WTC11 (cell line): Measurements from ENCODE around the gene COPE. TPM values are rescaled to one million over a fixed set of nuclear protein-coding genes. Genes with fewer than 3 reads are reported as not detected.

ENCODE experiments used
- ATAC-seq: fragments of 200-7000 bp; cut with Tn5 transposase; 2 replicates; pipeline ENCODE4 v1.10.0; 2021; ENCODE audit warnings: mild to moderate bottlenecking, moderate library complexity
- CTCF ChIA-PET: fragments of 300-600 bp; sonication (Branson Sonifier 250); formaldehyde crosslinking; loops from one replicate; lab custom pipeline; 2021; ENCODE audit warnings: antibody characterized with exemption; lab: Charles Lee
- POLR2A ChIA-PET: fragments of 350-600 bp; sonication (Branson Sonifier 250); formaldehyde crosslinking; loops from one replicate; lab custom pipeline; 2021; ENCODE audit warnings: antibody characterized with exemption; lab: Charles Lee
- DNase-seq: peaks from one replicate; pipeline ENCODE4 v3.0.0; 2021; ENCODE audit warnings: low spot score
- H3K27ac Mint-ChIP-seq: 2 replicates; pipeline ENCODE4 v1.8.0; 2021; ENCODE audit warnings: mixed read lengths
- H3K27me3 Mint-ChIP-seq: 2 replicates; pipeline ENCODE4 v1.8.0; 2021; ENCODE audit warnings: low read depth, mild to moderate bottlenecking, moderate library complexity, mixed read lengths
- H3K36me3 Mint-ChIP-seq: 2 replicates; pipeline ENCODE4 v1.8.0; 2021; ENCODE audit warnings: mixed read lengths
- H3K4me1 Mint-ChIP-seq: 2 replicates; pipeline ENCODE4 v1.8.0; 2022; ENCODE audit warnings: mixed read lengths
- H3K4me3 Mint-ChIP-seq: 2 replicates; pipeline ENCODE4 v1.8.0; 2021; ENCODE audit warnings: mild to moderate bottlenecking, moderate library complexity, mixed read lengths
- H3K9me3 Mint-ChIP-seq: 2 replicates; pipeline ENCODE4 v1.8.0; 2021; ENCODE audit warnings: mixed read lengths
- CBFB ChIP-seq: sonication (generic); formaldehyde crosslinking; IDR thresholded peaks from 2 replicates; pipeline ENCODE4 v1.8.1; 2022; ENCODE audit warnings: mild to moderate bottlenecking, low read depth, missing genetic modification reagents
- ESRRA ChIP-seq: sonication (generic); formaldehyde crosslinking; IDR thresholded peaks from 2 replicates; pipeline ENCODE4 v1.8.1; 2022; ENCODE audit warnings: mild to moderate bottlenecking, missing genetic modification reagents, borderline replicate concordance
- ETV6 ChIP-seq: sonication (generic); formaldehyde crosslinking; IDR thresholded peaks from 2 replicates; pipeline ENCODE4 v1.8.1; 2022; ENCODE audit warnings: mild to moderate bottlenecking, missing genetic modification reagents
- FOXJ3 ChIP-seq: sonication (generic); formaldehyde crosslinking; IDR thresholded peaks from 2 replicates; pipeline ENCODE4 v1.9.0; 2021; ENCODE audit warnings: missing genetic modification reagents, mild to moderate bottlenecking, borderline replicate concordance
- FOXP1 ChIP-seq: sonication (generic); formaldehyde crosslinking; IDR thresholded peaks from 2 replicates; pipeline ENCODE4 v1.8.0; 2022; ENCODE audit warnings: missing genetic modification reagents, mild to moderate bottlenecking, moderate library complexity, borderline replicate concordance
- GABPB1 ChIP-seq: sonication (generic); formaldehyde crosslinking; IDR thresholded peaks from 2 replicates; pipeline ENCODE4 v1.8.1; 2023; ENCODE audit warnings: mild to moderate bottlenecking, missing genetic modification reagents
- GRHL2 ChIP-seq: fragments of 250-450 bp; sonication (Bioruptor Pico); IDR thresholded peaks from 2 replicates; pipeline ENCODE4 v1.8.0; 2022; ENCODE audit warnings: mild to moderate bottlenecking, moderate library complexity; ENCODE audit not compliant: insufficient replicate concordance, severe bottlenecking
- MXD4 ChIP-seq: fragments of 250-450 bp; sonication (Bioruptor Pico); IDR thresholded peaks from 2 replicates; pipeline ENCODE4 v1.8.0; 2021; ENCODE audit warnings: mild to moderate bottlenecking, moderate library complexity, borderline replicate concordance
- NFATC4 ChIP-seq: fragments of 250-450 bp; sonication (Bioruptor Pico); IDR thresholded peaks from 2 replicates; pipeline ENCODE4 v1.9.0; 2021; ENCODE audit warnings: mild to moderate bottlenecking
- NFYB ChIP-seq: sonication (generic); formaldehyde crosslinking; conservative IDR thresholded peaks from 2 replicates; pipeline ENCODE4 v1.8.0; 2022; ENCODE audit warnings: low read depth, missing genetic modification reagents
- SOX15 ChIP-seq: fragments of 250-450 bp; sonication (Bioruptor Pico); IDR thresholded peaks from 2 replicates; pipeline ENCODE4 v1.9.0; 2021; ENCODE audit warnings: mild to moderate bottlenecking
- ZNF121 ChIP-seq: sonication (generic); formaldehyde crosslinking; IDR thresholded peaks from 2 replicates; pipeline ENCODE4 v1.8.0; 2023; ENCODE audit warnings: missing genetic modification reagents
- ZNF232 ChIP-seq: sonication (generic); formaldehyde crosslinking; IDR thresholded peaks from 2 replicates; pipeline ENCODE4 v1.8.0; 2022; ENCODE audit warnings: mild to moderate bottlenecking, missing genetic modification reagents
- ZNF423 ChIP-seq: fragments of 250-450 bp; sonication (Bioruptor Pico); IDR thresholded peaks from 2 replicates; pipeline ENCODE4 v2.1.2; 2022; ENCODE audit warnings: mild to moderate bottlenecking, moderate library complexity
- ZNF671 ChIP-seq: fragments of 250-450 bp; sonication (Bioruptor Pico); IDR thresholded peaks from 2 replicates; pipeline ENCODE4 v1.8.0; 2021; ENCODE audit warnings: mild to moderate bottlenecking
- total RNA-seq: library from RNA; stranded (reverse); gene quantifications from 3 replicates; pipeline ENCODE4 v1.2.3, GENCODE V29; 2021
- TF ChIP-seq, protein P1 (sequence below): sonication (generic); formaldehyde crosslinking; IDR thresholded peaks from 2 replicates; pipeline ENCODE4 v1.8.0; 2022; ENCODE audit warnings: mild to moderate bottlenecking, missing genetic modification reagents
- TF ChIP-seq, protein P2 (sequence below): sonication (generic); formaldehyde crosslinking; conservative IDR thresholded peaks from 2 replicates; pipeline ENCODE4 v1.8.1; 2022; ENCODE audit warnings: mild to moderate bottlenecking, missing genetic modification reagents
- TF ChIP-seq, protein P3 (sequence below): sonication (generic); formaldehyde crosslinking; IDR thresholded peaks from 2 replicates; pipeline ENCODE4 v1.8.0; 2022; ENCODE audit warnings: missing genetic modification reagents
- TF ChIP-seq, protein P4 (sequence below): fragments of 200-600 bp; IDR thresholded peaks from 2 replicates; pipeline ENCODE4 v1.8.0; 2022; ENCODE audit warnings: antibody characterized with exemption
- TF ChIP-seq, protein P5 (sequence below): fragments of 250-450 bp; sonication (Bioruptor Pico); IDR thresholded peaks from 2 replicates; pipeline ENCODE4 v2.1.2; 2022; ENCODE audit warnings: mild to moderate bottlenecking, moderate library complexity
- TF ChIP-seq, protein P6 (sequence below): sonication (generic); formaldehyde crosslinking; IDR thresholded peaks from 2 replicates; pipeline ENCODE4 v1.8.1; 2022; ENCODE audit warnings: missing genetic modification reagents, borderline replicate concordance
- TF ChIP-seq, protein P7 (sequence below): sonication (generic); formaldehyde crosslinking; IDR thresholded peaks from 2 replicates; pipeline ENCODE4 v1.8.1; 2023; ENCODE audit warnings: mild to moderate bottlenecking, missing genetic modification reagents

The COPE gene
- total RNA-seq, 1 experiment from 2014 or later, result 228 TPM

DNA sequence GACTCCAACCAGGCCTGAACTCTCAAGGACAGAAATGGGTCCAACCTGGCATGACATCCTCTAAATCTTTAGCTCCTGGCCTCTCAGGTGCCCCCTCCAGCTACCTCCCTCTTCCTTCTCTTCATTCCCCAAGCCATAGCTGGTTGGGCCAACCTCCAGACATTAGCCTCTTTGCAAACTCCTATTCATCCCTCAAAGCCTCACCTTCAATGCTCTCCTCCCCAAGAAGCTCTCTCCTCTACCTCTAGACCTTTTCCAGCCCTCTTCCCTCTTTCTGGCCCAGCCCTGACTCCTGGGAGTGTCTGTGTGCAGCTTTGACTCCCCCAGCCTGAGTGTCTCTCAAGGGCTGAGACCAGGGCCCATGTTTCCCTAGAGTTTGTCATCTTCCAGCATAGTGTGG, 27.1 kb upstream of the COPE start:
- peaks cover 10% of the 10 kb centered on the region for H3K4me1 Mint-ChIP-seq
- no peak overlapping the region for H3K4me3 Mint-ChIP-seq
- ATAC-seq (no peak), DNase-seq (no peak)
- H3K27me3 Mint-ChIP-seq, result peaks cover 26% of the 10 kb centered on the region
- TF ChIP-seq, protein P1, sequence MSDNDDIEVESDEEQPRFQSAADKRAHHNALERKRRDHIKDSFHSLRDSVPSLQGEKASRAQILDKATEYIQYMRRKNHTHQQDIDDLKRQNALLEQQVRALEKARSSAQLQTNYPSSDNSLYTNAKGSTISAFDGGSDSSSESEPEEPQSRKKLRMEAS (CRISPR knock-in tag), result no peak
- TF ChIP-seq ZNF423 (CRISPR knock-in tag) (no peak), SOX15 (CRISPR knock-in tag) (no peak), GRHL2 (no peak), MXD4 (no peak), ESRRA (no peak), ZNF671 (CRISPR knock-in tag) (no peak)
- TF ChIP-seq, protein P2, sequence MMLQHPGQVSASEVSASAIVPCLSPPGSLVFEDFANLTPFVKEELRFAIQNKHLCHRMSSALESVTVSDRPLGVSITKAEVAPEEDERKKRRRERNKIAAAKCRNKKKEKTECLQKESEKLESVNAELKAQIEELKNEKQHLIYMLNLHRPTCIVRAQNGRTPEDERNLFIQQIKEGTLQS (CRISPR knock-in tag), result no peak
- H3K27ac Mint-ChIP-seq, result no peak overlapping the region
- H3K9me3 Mint-ChIP-seq, result no peaks in the 10 kb centered on the region
- ChIA-PET POLR2A (no interaction called here), CTCF (no interaction called here)
- H3K36me3 Mint-ChIP-seq, result no peaks in the 10 kb centered on the region

DNA sequence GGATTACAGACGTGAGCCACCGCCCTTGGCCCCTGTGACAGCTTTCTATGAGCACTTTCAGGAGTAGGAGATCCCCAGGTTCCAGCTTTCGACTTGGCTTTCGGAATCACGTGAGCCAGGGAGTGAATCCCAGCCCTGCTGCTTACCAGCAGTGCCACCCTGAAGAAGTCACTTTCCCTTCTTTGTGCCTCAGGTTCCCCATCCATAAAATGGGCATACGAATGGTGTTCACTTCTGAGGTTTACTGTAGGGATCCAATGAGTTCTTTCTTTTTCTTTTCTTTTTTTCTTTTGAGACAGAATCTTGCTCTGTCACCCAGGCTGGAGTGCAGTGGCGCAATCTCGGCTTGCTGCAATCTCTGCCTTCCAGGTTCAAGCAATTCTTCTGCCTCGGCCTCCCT, 26.1 kb upstream of the COPE start:
- H3K36me3 Mint-ChIP-seq, result no peaks in the 10 kb centered on the region
- peaks cover 28% of the 10 kb centered on the region for H3K27me3 Mint-ChIP-seq
- POLR2A ChIA-PET, result no interaction called here
- no peaks in the 10 kb centered on the region for H3K9me3 Mint-ChIP-seq
- no peak for ATAC-seq
- no peak overlapping the region for H3K4me3 Mint-ChIP-seq
- no peak for DNase-seq
- CTCF ChIA-PET, result no interaction called here
- peaks cover 11% of the 10 kb centered on the region for H3K4me1 Mint-ChIP-seq
- H3K27ac Mint-ChIP-seq, result no peak overlapping the region
- TF ChIP-seq NFYB (CRISPR knock-in tag) (no peak), FOXJ3 (CRISPR knock-in tag) (no peak), ZNF121 (no peak), ZNF232 (CRISPR knock-in tag) (no peak), GABPB1 (CRISPR knock-in tag) (no peak), NFATC4 (CRISPR knock-in tag) (no peak), ZNF671 (CRISPR knock-in tag) (no peak), ETV6 (CRISPR knock-in tag) (no peak), FOXP1 (no peak), CBFB (CRISPR knock-in tag) (no peak)
- TF ChIP-seq, protein P1 (CRISPR knock-in tag), result no peak
- TF ChIP-seq, protein P3, sequence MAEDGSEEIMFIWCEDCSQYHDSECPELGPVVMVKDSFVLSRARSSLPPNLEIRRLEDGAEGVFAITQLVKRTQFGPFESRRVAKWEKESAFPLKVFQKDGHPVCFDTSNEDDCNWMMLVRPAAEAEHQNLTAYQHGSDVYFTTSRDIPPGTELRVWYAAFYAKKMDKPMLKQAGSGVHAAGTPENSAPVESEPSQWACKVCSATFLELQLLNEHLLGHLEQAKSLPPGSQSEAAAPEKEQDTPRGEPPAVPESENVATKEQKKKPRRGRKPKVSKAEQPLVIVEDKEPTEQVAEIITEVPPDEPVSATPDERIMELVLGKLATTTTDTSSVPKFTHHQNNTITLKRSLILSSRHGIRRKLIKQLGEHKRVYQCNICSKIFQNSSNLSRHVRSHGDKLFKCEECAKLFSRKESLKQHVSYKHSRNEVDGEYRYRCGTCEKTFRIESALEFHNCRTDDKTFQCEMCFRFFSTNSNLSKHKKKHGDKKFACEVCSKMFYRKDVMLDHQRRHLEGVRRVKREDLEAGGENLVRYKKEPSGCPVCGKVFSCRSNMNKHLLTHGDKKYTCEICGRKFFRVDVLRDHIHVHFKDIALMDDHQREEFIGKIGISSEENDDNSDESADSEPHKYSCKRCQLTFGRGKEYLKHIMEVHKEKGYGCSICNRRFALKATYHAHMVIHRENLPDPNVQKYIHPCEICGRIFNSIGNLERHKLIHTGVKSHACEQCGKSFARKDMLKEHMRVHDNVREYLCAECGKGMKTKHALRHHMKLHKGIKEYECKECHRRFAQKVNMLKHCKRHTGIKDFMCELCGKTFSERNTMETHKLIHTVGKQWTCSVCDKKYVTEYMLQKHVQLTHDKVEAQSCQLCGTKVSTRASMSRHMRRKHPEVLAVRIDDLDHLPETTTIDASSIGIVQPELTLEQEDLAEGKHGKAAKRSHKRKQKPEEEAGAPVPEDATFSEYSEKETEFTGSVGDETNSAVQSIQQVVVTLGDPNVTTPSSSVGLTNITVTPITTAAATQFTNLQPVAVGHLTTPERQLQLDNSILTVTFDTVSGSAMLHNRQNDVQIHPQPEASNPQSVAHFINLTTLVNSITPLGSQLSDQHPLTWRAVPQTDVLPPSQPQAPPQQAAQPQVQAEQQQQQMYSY (CRISPR knock-in tag), result no peak
- TF ChIP-seq, protein P4, sequence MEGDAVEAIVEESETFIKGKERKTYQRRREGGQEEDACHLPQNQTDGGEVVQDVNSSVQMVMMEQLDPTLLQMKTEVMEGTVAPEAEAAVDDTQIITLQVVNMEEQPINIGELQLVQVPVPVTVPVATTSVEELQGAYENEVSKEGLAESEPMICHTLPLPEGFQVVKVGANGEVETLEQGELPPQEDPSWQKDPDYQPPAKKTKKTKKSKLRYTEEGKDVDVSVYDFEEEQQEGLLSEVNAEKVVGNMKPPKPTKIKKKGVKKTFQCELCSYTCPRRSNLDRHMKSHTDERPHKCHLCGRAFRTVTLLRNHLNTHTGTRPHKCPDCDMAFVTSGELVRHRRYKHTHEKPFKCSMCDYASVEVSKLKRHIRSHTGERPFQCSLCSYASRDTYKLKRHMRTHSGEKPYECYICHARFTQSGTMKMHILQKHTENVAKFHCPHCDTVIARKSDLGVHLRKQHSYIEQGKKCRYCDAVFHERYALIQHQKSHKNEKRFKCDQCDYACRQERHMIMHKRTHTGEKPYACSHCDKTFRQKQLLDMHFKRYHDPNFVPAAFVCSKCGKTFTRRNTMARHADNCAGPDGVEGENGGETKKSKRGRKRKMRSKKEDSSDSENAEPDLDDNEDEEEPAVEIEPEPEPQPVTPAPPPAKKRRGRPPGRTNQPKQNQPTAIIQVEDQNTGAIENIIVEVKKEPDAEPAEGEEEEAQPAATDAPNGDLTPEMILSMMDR, result no peak
- TF ChIP-seq, protein P5, sequence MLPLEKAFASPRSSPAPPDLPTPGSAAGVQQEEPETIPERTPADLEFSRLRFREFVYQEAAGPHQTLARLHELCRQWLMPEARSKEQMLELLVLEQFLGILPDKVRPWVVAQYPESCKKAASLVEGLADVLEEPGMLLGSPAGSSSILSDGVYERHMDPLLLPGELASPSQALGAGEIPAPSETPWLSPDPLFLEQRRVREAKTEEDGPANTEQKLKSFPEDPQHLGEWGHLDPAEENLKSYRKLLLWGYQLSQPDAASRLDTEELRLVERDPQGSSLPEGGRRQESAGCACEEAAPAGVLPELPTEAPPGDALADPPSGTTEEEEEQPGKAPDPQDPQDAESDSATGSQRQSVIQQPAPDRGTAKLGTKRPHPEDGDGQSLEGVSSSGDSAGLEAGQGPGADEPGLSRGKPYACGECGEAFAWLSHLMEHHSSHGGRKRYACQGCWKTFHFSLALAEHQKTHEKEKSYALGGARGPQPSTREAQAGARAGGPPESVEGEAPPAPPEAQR (CRISPR knock-in tag), result no peak
- TF ChIP-seq, protein P6, sequence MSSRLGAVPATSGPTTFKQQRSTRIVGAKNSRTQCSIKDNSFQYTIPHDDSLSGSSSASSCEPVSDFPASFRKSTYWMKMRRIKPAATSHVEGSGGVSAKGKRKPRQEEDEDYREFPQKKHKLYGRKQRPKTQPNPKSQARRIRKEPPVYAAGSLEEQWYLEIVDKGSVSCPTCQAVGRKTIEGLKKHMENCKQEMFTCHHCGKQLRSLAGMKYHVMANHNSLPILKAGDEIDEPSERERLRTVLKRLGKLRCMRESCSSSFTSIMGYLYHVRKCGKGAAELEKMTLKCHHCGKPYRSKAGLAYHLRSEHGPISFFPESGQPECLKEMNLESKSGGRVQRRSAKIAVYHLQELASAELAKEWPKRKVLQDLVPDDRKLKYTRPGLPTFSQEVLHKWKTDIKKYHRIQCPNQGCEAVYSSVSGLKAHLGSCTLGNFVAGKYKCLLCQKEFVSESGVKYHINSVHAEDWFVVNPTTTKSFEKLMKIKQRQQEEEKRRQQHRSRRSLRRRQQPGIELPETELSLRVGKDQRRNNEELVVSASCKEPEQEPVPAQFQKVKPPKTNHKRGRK, result no peak
- TF ChIP-seq, protein P7, sequence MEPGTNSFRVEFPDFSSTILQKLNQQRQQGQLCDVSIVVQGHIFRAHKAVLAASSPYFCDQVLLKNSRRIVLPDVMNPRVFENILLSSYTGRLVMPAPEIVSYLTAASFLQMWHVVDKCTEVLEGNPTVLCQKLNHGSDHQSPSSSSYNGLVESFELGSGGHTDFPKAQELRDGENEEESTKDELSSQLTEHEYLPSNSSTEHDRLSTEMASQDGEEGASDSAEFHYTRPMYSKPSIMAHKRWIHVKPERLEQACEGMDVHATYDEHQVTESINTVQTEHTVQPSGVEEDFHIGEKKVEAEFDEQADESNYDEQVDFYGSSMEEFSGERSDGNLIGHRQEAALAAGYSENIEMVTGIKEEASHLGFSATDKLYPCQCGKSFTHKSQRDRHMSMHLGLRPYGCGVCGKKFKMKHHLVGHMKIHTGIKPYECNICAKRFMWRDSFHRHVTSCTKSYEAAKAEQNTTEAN (CRISPR knock-in tag), result no peak
